Thoracic aorta (tissue), 2 donors: Measurements from ENCODE around the gene POC5. TPM values are rescaled to one million over a fixed set of nuclear protein-coding genes. Genes with fewer than 3 reads are reported as not detected.

Experiments used
- ATAC-seq: fragments of 150-250 bp; one replicate; pipeline ENCODE4 v1.8.0; 2017; ENCODE audit warnings: low read depth; ENCODE audit not compliant: insufficient number of reproducible peaks, low FRiP score
- DNase-seq: peaks from one replicate; pipeline ENCODE4 v3.0.0-alpha.2; 2020; ENCODE audit warnings: low spot score
- H3K27ac ChIP-seq, 2 donors: fragments of 200-600 bp; sonication (generic); 1 replicate in 1 of 2; 2 replicates in 1 of 2; pipeline ENCODE4 v1.5.1; 2016; ENCODE audit warnings: mild to moderate bottlenecking in 2 of 2, moderate library complexity in 2 of 2
- H3K27me3 ChIP-seq: fragments of 200-600 bp; sonication (generic); replicated peaks from 2 replicates; pipeline ENCODE4 v1.6.0; 2016; ENCODE audit warnings: mild to moderate bottlenecking; ENCODE audit not compliant: insufficient read depth
- H3K36me3 ChIP-seq: fragments of 200-600 bp; sonication (generic); one replicate; pipeline ENCODE4 v1.5.1; 2016
- H3K4me1 ChIP-seq, 2 donors: fragments of 200-600 bp; sonication (generic); 1 replicate in 1 of 2; 2 replicates in 1 of 2; pipeline versions ENCODE4 v1.5.1 to v1.6.0; 2016; ENCODE audit warnings: low read depth in 2 of 2, mild to moderate bottlenecking in 1 of 2; ENCODE audit not compliant: control insufficient read depth in 1 of 2
- H3K4me3 ChIP-seq: fragments of 200-600 bp; sonication (generic); 2 replicates; pipeline ENCODE4 v1.5.1; 2016; ENCODE audit warnings: mild to moderate bottlenecking
- H3K9me3 ChIP-seq: fragments of 200-600 bp; sonication (generic); 2 replicates; pipeline ENCODE4 v1.5.1; 2016
- CTCF ChIP-seq: fragments of 200-600 bp; sonication (generic); IDR thresholded peaks from one replicate; pipeline ENCODE4 v1.5.1; 2019; ENCODE audit warnings: antibody characterized with exemption
- total RNA-seq, 2 donors: library from RNA; depleted of rRNA; stranded (reverse); fragments of >200 nt; gene quantifications; one replicate each; pipeline versions ENCODE4 v1.1.0 to v1.2.3, GENCODE V29; 2016

POC5 gene
- total RNA-seq, 2 donors from 2014 or later = 5.1 to 18.4 TPM

GRCh38 chr5:75663579-75664284 lies 53.5 kb downstream of the POC5 start:
- no peak for DNase-seq
- Histone ChIP-seq H3K4me3 (no peak overlapping the region), H3K27me3 (no peaks in the 10 kb centered on the region), H3K36me3 (no peaks in the 10 kb centered on the region), H3K27ac (no peak overlapping the region), H3K9me3 (no peaks in the 10 kb centered on the region), H3K4me1 (peaks cover 2 to 5% of the 10 kb centered on the region in 2 donors)
- no peak for TF ChIP-seq CTCF
- ATAC-seq = no peak

GRCh38 chr5:75662061-75662460 lies 55.2 kb downstream of the POC5 start:
- H3K36me3 ChIP-seq = no peaks in the 10 kb centered on the region
- no peaks in the 10 kb centered on the region for H3K4me1 ChIP-seq
- no peak overlapping the region for H3K4me3 ChIP-seq
- H3K27ac ChIP-seq = no peak overlapping the region
- ATAC-seq = no peak
- DNase-seq = no peak
- no peak for TF ChIP-seq CTCF
- no peaks in the 10 kb centered on the region for H3K27me3 ChIP-seq
- no peaks in the 10 kb centered on the region for H3K9me3 ChIP-seq

- Histone ChIP-seq H3K4me3 (no peak overlapping the region), H3K27me3 (no peaks in the 10 kb centered on the region), H3K4me1 (peaks cover 4 to 6% of the 10 kb centered on the region in 2 donors), H3K27ac (no peak overlapping the region), H3K9me3 (no peaks in the 10 kb centered on the region), H3K36me3 (no peaks in the 10 kb centered on the region)
- no peak for DNase-seq
- no peak for TF ChIP-seq CTCF
- ATAC-seq = no peak
Measured at GRCh38 chr5:75660678-75661465, 56.4 kb downstream of the POC5 start.

GRCh38 chr5:75659791-75660450 lies 57.3 kb downstream of the POC5 start:
- Histone ChIP-seq H3K4me3 (no peak overlapping the region), H3K27me3 (no peaks in the 10 kb centered on the region), H3K36me3 (no peaks in the 10 kb centered on the region), H3K27ac (no peak overlapping the region), H3K9me3 (no peaks in the 10 kb centered on the region), H3K4me1 (peaks cover 4 to 6% of the 10 kb centered on the region in 2 donors)
- ATAC-seq = no peak
- no peak for TF ChIP-seq CTCF
- no peak for DNase-seq
